DND-41 (cell line): ENCODE data around the gene MFF.

ENCODE experiments used
- ATAC-seq: fragments of 200-7000 bp; cut with Tn5 transposase; 3 replicates; pipeline ENCODE4 v1.9.1; 2021; ENCODE audit warnings: low read depth; ENCODE audit not compliant: insufficient read depth
- DNase-seq: peaks from one replicate; pipeline ENCODE4 v3.0.0-alpha.2; 2020
- H2AFZ ChIP-seq: 2 replicates; pipeline ENCODE4 v1.6.0; 2012; ENCODE audit warnings: low read depth, low read length
- H3K27ac ChIP-seq: 2 replicates; pipeline ENCODE4 v1.5.1; 2012; ENCODE audit warnings: low read length, inconsistent platforms
- H3K27me3 ChIP-seq: fragments of 200-600 bp; sonication (generic); 2 replicates; pipeline ENCODE4 v1.6.0; 2012; ENCODE audit warnings: low read length, mild to moderate bottlenecking, inconsistent platforms; ENCODE audit not compliant: insufficient read depth, poor library complexity
- H3K36me3 ChIP-seq: 2 replicates; pipeline ENCODE4 v1.5.1; 2012; ENCODE audit warnings: low read length, inconsistent platforms; ENCODE audit not compliant: insufficient read depth
- H3K4me1 ChIP-seq: 2 replicates; pipeline ENCODE4 v1.5.1; 2012; ENCODE audit warnings: mild to moderate bottlenecking, low read length; ENCODE audit not compliant: insufficient read depth
- H3K4me2 ChIP-seq: 2 replicates; pipeline ENCODE4 v1.6.0; 2012; ENCODE audit warnings: mild to moderate bottlenecking, moderate library complexity, low read length, inconsistent platforms; ENCODE audit not compliant: insufficient read depth
- H3K4me3 ChIP-seq, 2 experiments: fragments of 200-600 bp in 1 of 2; shearing (Covaris generic) in 1 of 2; 2 replicates each; pipeline ENCODE4 v1.5.1; 2012 to 2016; ENCODE audit warnings: inconsistent platforms in 2 of 2, low read length in 2 of 2, mild to moderate bottlenecking in 2 of 2, low read depth in 1 of 2, moderate library complexity in 1 of 2
- H3K79me2 ChIP-seq: 2 replicates; pipeline ENCODE4 v1.6.0; 2012; ENCODE audit warnings: low read length, inconsistent platforms; ENCODE audit not compliant: insufficient read depth
- H3K9ac ChIP-seq: 2 replicates; pipeline ENCODE4 v1.6.0; 2012; ENCODE audit warnings: low read depth, mild to moderate bottlenecking, inconsistent platforms, low read length, moderate library complexity
- H3K9me3 ChIP-seq: 2 replicates; pipeline ENCODE4 v1.5.1; 2012; ENCODE audit warnings: low read length, moderate library complexity, mild to moderate bottlenecking, inconsistent platforms; ENCODE audit not compliant: insufficient read depth, severe bottlenecking
- H4K20me1 ChIP-seq: 2 replicates; pipeline ENCODE4 v1.6.0; 2012; ENCODE audit warnings: low read length; ENCODE audit not compliant: insufficient read depth
- CTCF ChIP-seq: IDR thresholded peaks from 2 replicates; pipeline ENCODE4 v1.5.1; 2012; ENCODE audit warnings: borderline replicate concordance, low read length, moderate library complexity, mild to moderate bottlenecking; ENCODE audit not compliant: poor library complexity, severe bottlenecking; ENCODE audit errors: extremely low read depth
- EZH2 ChIP-seq: IDR thresholded peaks from 3 replicates; pipeline ENCODE4 v1.6.1; 2012; ENCODE audit warnings: borderline replicate concordance, low read depth, mild to moderate bottlenecking, moderate library complexity, low read length, inconsistent platforms; ENCODE audit not compliant: severe bottlenecking

MFF gene

DNA sequence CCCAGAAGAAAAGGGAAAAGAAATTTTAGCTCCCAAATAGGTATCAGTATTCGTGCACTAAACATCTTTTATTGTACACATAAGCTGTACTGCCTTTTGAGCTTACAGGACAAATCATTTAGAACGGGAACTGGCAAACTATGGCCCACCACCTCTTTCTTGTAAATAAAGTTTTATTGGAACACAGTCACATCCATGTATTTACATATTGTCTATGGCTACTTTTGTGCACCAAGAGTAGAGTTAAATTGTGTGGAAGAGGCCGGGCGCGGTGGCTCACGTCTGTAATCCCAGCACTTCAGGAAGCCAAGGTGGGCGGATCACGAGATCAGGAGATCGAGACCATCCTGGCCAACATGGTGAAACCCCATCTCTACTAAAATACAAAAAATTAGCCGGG lies 48.3 kb downstream of the MFF start:
- ATAC-seq: no peak

GRCh38 chr2:227374158-227374557 lies 49.1 kb downstream of the MFF start:
- Histone ChIP-seq H3K4me1 (no peaks in the 10 kb centered on the region), H3K79me2 (no peaks in the 10 kb centered on the region), H3K36me3 (no peaks in the 10 kb centered on the region), H3K27ac (no peak overlapping the region), H4K20me1 (no peaks in the 10 kb centered on the region), H3K9ac (no peak overlapping the region), H3K9me3 (no peaks in the 10 kb centered on the region), H2AFZ (no peak overlapping the region), H3K27me3 (no peaks in the 10 kb centered on the region), H3K4me3 (no peak overlapping the region), H3K4me2 (no peak overlapping the region)
- ATAC-seq (no peak), DNase-seq (no peak)
- TF ChIP-seq EZH2: no peak
- TF ChIP-seq CTCF: no peak

More for the DNA sequence above, 48.3 kb downstream of the MFF start:
- Histone ChIP-seq H3K4me2 (no peak overlapping the region), H3K9me3 (no peaks in the 10 kb centered on the region), H3K27me3 (no peaks in the 10 kb centered on the region), H3K4me1 (no peaks in the 10 kb centered on the region), H3K36me3 (no peaks in the 10 kb centered on the region), H3K4me3 (no peak overlapping the region), H2AFZ (no peak overlapping the region), H3K9ac (no peak overlapping the region), H3K27ac (no peak overlapping the region), H3K79me2 (no peaks in the 10 kb centered on the region), H4K20me1 (no peaks in the 10 kb centered on the region)
- TF ChIP-seq CTCF (no peak), EZH2 (no peak)
- no peak for DNase-seq

GRCh38 chr2:227376656-227377396 lies 51.8 kb downstream of the MFF start:
- H4K20me1 ChIP-seq: no peaks in the 10 kb centered on the region
- H3K27ac ChIP-seq: no peak overlapping the region
- H3K4me2 ChIP-seq: no peak overlapping the region
- H3K4me3 ChIP-seq: no peak overlapping the region
- H3K9ac ChIP-seq: no peak overlapping the region
- no peaks in the 10 kb centered on the region for H3K79me2 ChIP-seq
- no peak for TF ChIP-seq EZH2
- no peak for TF ChIP-seq CTCF
- no peaks in the 10 kb centered on the region for H3K36me3 ChIP-seq
- no peak for DNase-seq
- no peaks in the 10 kb centered on the region for H3K4me1 ChIP-seq
- H3K27me3 ChIP-seq: peaks cover 2% of the 10 kb centered on the region
- ATAC-seq: no peak
- no peak overlapping the region for H2AFZ ChIP-seq
- H3K9me3 ChIP-seq: no peaks in the 10 kb centered on the region
